NCI-H748 (cell line): ENCODE data around the gene COL15A1.

ENCODE experiments used
- DNase-seq: peaks from one replicate; lab custom pipeline; 2025; ENCODE audit not compliant: unreplicated experiment; lab: John Stamatoyannopoulos, UW

COL15A1 gene

GRCh38 chr9:98915599-98915998 lies 28.1 kb upstream of the COL15A1 start:
- DNase-seq: no peak

- no peak for DNase-seq
Observed at GRCh38 chr9:98916660-98917059, 27.0 kb upstream of the COL15A1 start.

GRCh38 chr9:98917746-98918487 lies 25.8 kb upstream of the COL15A1 start:
- no peak for DNase-seq

GRCh38 chr9:98921732-98922131 lies 22.0 kb upstream of the COL15A1 start:
- no peak for DNase-seq

- no peak for DNase-seq
Observed at GRCh38 chr9:98922721-98923435, 20.8 kb upstream of the COL15A1 start.

- DNase-seq: no peak
Observed at GRCh38 chr9:98923451-98924123, 20.1 kb upstream of the COL15A1 start.

- no peak for DNase-seq
Observed at GRCh38 chr9:98924946-98925820, 18.5 kb upstream of the COL15A1 start.

- no peak for DNase-seq
Observed at GRCh38 chr9:98925956-98926355, 17.8 kb upstream of the COL15A1 start.

- no peak for DNase-seq
Observed at GRCh38 chr9:98927724-98928123, 16.0 kb upstream of the COL15A1 start.

GRCh38 chr9:98929071-98929470 lies 14.6 kb upstream of the COL15A1 start:
- no peak for DNase-seq

GRCh38 chr9:98929895-98930341 lies 13.8 kb upstream of the COL15A1 start:
- DNase-seq: no peak

- DNase-seq: no peak
Observed at GRCh38 chr9:98930792-98931191, 12.9 kb upstream of the COL15A1 start.

- DNase-seq: no peak
Observed at GRCh38 chr9:98931600-98932389, 11.9 kb upstream of the COL15A1 start.

- no peak for DNase-seq
Observed at GRCh38 chr9:98933185-98933584, 10.5 kb upstream of the COL15A1 start.

GRCh38 chr9:98933890-98934289 lies 9.8 kb upstream of the COL15A1 start:
- DNase-seq: no peak

- no peak for DNase-seq
Observed at GRCh38 chr9:98935071-98935505, 8.6 kb upstream of the COL15A1 start.

GRCh38 chr9:98940276-98940675 lies 3.4 kb upstream of the COL15A1 start:
- no peak for DNase-seq

GRCh38 chr9:98941946-98942523 lies 1.7 kb upstream of the COL15A1 start:
- no peak for DNase-seq

GRCh38 chr9:98942906-98943681 lies 613 bp upstream of the COL15A1 start:
- no peak for DNase-seq
